Activated CD8-positive, alpha-beta memory T cell treated with anti-CD3 and anti-CD28 coated beads, Interleukin-2, amount 10 ng/mL, durations not matched to agents 7 days and 5 days (primary cell): ENCODE data around the gene ITGB2. TPM values are rescaled to one million over a fixed set of nuclear protein-coding genes. Genes with fewer than 3 reads are reported as not detected.
"Not testable (repeated sequence)": the region's sequence is repeated elsewhere in the genome, so short reads cannot be mapped to it uniquely, and the experiment has no call there.

Source experiments
- ATAC-seq: fragments of 150-1000 bp; cut with Tn5 transposase; one replicate; pipeline ENCODE4 v1.10.0; 2021; ENCODE audit warnings: moderate library complexity
- CTCF ChIA-PET: fragments of 350-600 bp; sonication (Branson Sonifier 250); formaldehyde crosslinking; loops from one replicate; lab custom pipeline; 2021; ENCODE audit warnings: antibody characterized with exemption; lab: Charles Lee
- DNase-seq: peaks from one replicate; pipeline ENCODE4 v3.0.0-alpha.2; 2020
- H3K27ac Mint-ChIP-seq: one replicate; pipeline ENCODE4 v1.8.0; 2021; ENCODE audit warnings: mild to moderate bottlenecking, mixed read lengths
- H3K27me3 Mint-ChIP-seq: one replicate; pipeline ENCODE4 v1.8.0; 2021; ENCODE audit warnings: mixed read lengths
- H3K36me3 Mint-ChIP-seq: one replicate; pipeline ENCODE4 v1.8.0; 2021; ENCODE audit warnings: mild to moderate bottlenecking, mixed read lengths
- H3K4me1 Mint-ChIP-seq: one replicate; pipeline ENCODE4 v1.8.0; 2021; ENCODE audit warnings: mixed read lengths
- H3K4me3 Mint-ChIP-seq: one replicate; pipeline ENCODE4 v1.8.0; 2021; ENCODE audit warnings: mild to moderate bottlenecking, moderate library complexity, mixed read lengths
- H3K9me3 Mint-ChIP-seq: one replicate; pipeline ENCODE4 v1.8.0; 2022; ENCODE audit warnings: low read depth, mixed read lengths
- total RNA-seq, 2 experiments: library from RNA; stranded (reverse); gene quantifications; one replicate each; pipeline ENCODE4 v1.2.3, GENCODE V29; 2021

The ITGB2 gene
- total RNA-seq, 2 experiments from 2014 or later = 336 to 372 TPM

GRCh38 chr21:44914176-44914874, 6.4 kb downstream of the ITGB2 start:
- DNase-seq (peak; percentile 93), ATAC-seq (peak; percentile 71)
- Mint-ChIP-seq H3K9me3 (no peaks in the 10 kb centered on the region), H3K4me1 (peaks cover 75% of the 10 kb centered on the region), H3K36me3 (peaks cover 34% of the 10 kb centered on the region), H3K4me3 (peak overlapping the region; percentile 67), H3K27ac (peak overlapping the region; percentile 88), H3K27me3 (no peaks in the 10 kb centered on the region)
- CTCF ChIA-PET = interaction anchor here (1.3 to 11.1 kb wide), 6 partner anchors 16 to 121 kb away, joined by 3 to 185 read pairs (median 5); partner anchors contain the start of genes SLX9 and UBE2G2

- ATAC-seq = peak; percentile 26
- H3K36me3 Mint-ChIP-seq = peaks cover 36% of the 10 kb centered on the region
- DNase-seq = no peak
Measured at GRCh38 chr21:44913425-44914175, 7.1 kb downstream of the ITGB2 start.

GRCh38 chr21:44912506-44913412, 7.9 kb downstream of the ITGB2 start:
- H3K9me3 Mint-ChIP-seq, ATAC-seq, H3K27me3 Mint-ChIP-seq, DNase-seq: not testable (repeated sequence)
- peak overlapping the region; percentile 67 for H3K4me3 Mint-ChIP-seq
- CTCF ChIA-PET = interaction anchor here (1.1 to 11.1 kb wide), 4 partner anchors 17 to 112 kb away, joined by 3 to 185 read pairs (median 38); partner anchors contain the start of gene UBE2G2
- H3K4me1 Mint-ChIP-seq = peaks cover 66% of the 10 kb centered on the region
- peaks cover 34% of the 10 kb centered on the region for H3K36me3 Mint-ChIP-seq
- H3K27ac Mint-ChIP-seq = peak overlapping the region; percentile 88

More at GRCh38 chr21:44913425-44914175, 7.1 kb downstream of the ITGB2 start:
- no peaks in the 10 kb centered on the region for H3K9me3 Mint-ChIP-seq
- H3K27me3 Mint-ChIP-seq = no peaks in the 10 kb centered on the region
- H3K4me3 Mint-ChIP-seq = peak overlapping the region; percentile 67
- peak overlapping the region; percentile 88 for H3K27ac Mint-ChIP-seq
- H3K4me1 Mint-ChIP-seq = peaks cover 73% of the 10 kb centered on the region
- CTCF ChIA-PET = interaction anchor here (1.3 to 11.1 kb wide), 5 partner anchors 16 to 113 kb away, joined by 3 to 185 read pairs (median 5); partner anchors contain the start of genes SLX9 and UBE2G2

GRCh38 chr21:44912158-44912473, 8.6 kb downstream of the ITGB2 start:
- no peaks in the 10 kb centered on the region for H3K27me3 Mint-ChIP-seq
- H3K4me3 Mint-ChIP-seq = peak overlapping the region; percentile 42
- H3K36me3 Mint-ChIP-seq = peaks cover 28% of the 10 kb centered on the region
- DNase-seq (no peak), ATAC-seq (no peak)
- H3K27ac Mint-ChIP-seq = peak overlapping the region; percentile 83
- H3K4me1 Mint-ChIP-seq = peaks cover 60% of the 10 kb centered on the region
- no peaks in the 10 kb centered on the region for H3K9me3 Mint-ChIP-seq
- CTCF ChIA-PET = interaction anchor here (1.1 to 11.1 kb wide), 5 partner anchors 12 to 111 kb away, joined by 3 to 185 read pairs (median 7); partner anchors contain the start of gene UBE2G2

- peak overlapping the region; percentile 42 for H3K4me3 Mint-ChIP-seq
- H3K4me1 Mint-ChIP-seq = peaks cover 55% of the 10 kb centered on the region
- no peaks in the 10 kb centered on the region for H3K9me3 Mint-ChIP-seq
- CTCF ChIA-PET = interaction anchor here (0.9 to 11.1 kb wide), 5 partner anchors 11 to 111 kb away, joined by 3 to 185 read pairs (median 7); partner anchors contain the start of gene UBE2G2
- H3K36me3 Mint-ChIP-seq = peaks cover 24% of the 10 kb centered on the region
- peak; percentile 79 for DNase-seq
- peak overlapping the region; percentile 83 for H3K27ac Mint-ChIP-seq
- peak; percentile 60 for ATAC-seq
- no peaks in the 10 kb centered on the region for H3K27me3 Mint-ChIP-seq
Measured at GRCh38 chr21:44911384-44912157, 9.1 kb downstream of the ITGB2 start.

- Mint-ChIP-seq H3K36me3 (peaks cover 26% of the 10 kb centered on the region), H3K27ac (peak overlapping the region; percentile 83), H3K4me3 (peak overlapping the region; percentile 42), H3K4me1 (peaks cover 52% of the 10 kb centered on the region), H3K27me3 (no peaks in the 10 kb centered on the region), H3K9me3 (no peaks in the 10 kb centered on the region)
- CTCF ChIA-PET = interaction anchor here (0.9 to 11.1 kb wide), 5 partner anchors 10 to 110 kb away, joined by 3 to 185 read pairs (median 7); partner anchors contain the start of gene UBE2G2
- ATAC-seq (no peak), DNase-seq (no peak)
Measured at GRCh38 chr21:44911068-44911383, 9.7 kb downstream of the ITGB2 start.

GRCh38 chr21:44910229-44911067, 10.3 kb downstream of the ITGB2 start:
- Mint-ChIP-seq H3K4me3 (peak overlapping the region; percentile 42), H3K4me1 (peaks cover 47% of the 10 kb centered on the region), H3K9me3 (no peaks in the 10 kb centered on the region), H3K36me3 (peaks cover 25% of the 10 kb centered on the region), H3K27me3 (no peaks in the 10 kb centered on the region), H3K27ac (peak overlapping the region; percentile 83)
- DNase-seq = no peak
- no peak for ATAC-seq
- CTCF ChIA-PET = interaction anchor here (2.0 to 11.1 kb wide), 3 partner anchors 15 to 110 kb away, joined by 7 to 185 read pairs (median 69); partner anchors contain the start of gene UBE2G2

- no peaks in the 10 kb centered on the region for H3K27me3 Mint-ChIP-seq
- ATAC-seq (no peak), DNase-seq (no peak)
- no peak overlapping the region for H3K4me3 Mint-ChIP-seq
- H3K36me3 Mint-ChIP-seq = peaks cover 23% of the 10 kb centered on the region
- H3K4me1 Mint-ChIP-seq = peaks cover 40% of the 10 kb centered on the region
- H3K27ac Mint-ChIP-seq = peak overlapping the region; percentile 25
- CTCF ChIA-PET = interaction anchor here (9.8 kb wide), 1 partner anchor 14 kb away, joined by 69 read pairs; no protein-coding TSS in a partner anchor
- H3K9me3 Mint-ChIP-seq = no peaks in the 10 kb centered on the region
Measured at GRCh38 chr21:44909719-44910118, 11.0 kb downstream of the ITGB2 start.

- peaks cover 26% of the 10 kb centered on the region for H3K36me3 Mint-ChIP-seq
- H3K4me3 Mint-ChIP-seq = no peak overlapping the region
- no peaks in the 10 kb centered on the region for H3K9me3 Mint-ChIP-seq
- no peak overlapping the region for H3K27ac Mint-ChIP-seq
- H3K4me1 Mint-ChIP-seq = peaks cover 35% of the 10 kb centered on the region
- no peak for ATAC-seq
- H3K27me3 Mint-ChIP-seq = no peaks in the 10 kb centered on the region
- CTCF ChIA-PET = interaction anchor here (9.8 kb wide), 1 partner anchor 14 kb away, joined by 69 read pairs; no protein-coding TSS in a partner anchor
- no peak for DNase-seq
Measured at GRCh38 chr21:44908908-44909307, 11.8 kb downstream of the ITGB2 start.

- Mint-ChIP-seq H3K27me3 (no peaks in the 10 kb centered on the region), H3K4me1 (peaks cover 29% of the 10 kb centered on the region), H3K9me3 (no peaks in the 10 kb centered on the region), H3K27ac (no peak overlapping the region), H3K4me3 (no peak overlapping the region), H3K36me3 (peaks cover 33% of the 10 kb centered on the region)
- no peak for ATAC-seq
- CTCF ChIA-PET = interaction anchor here (1.0 to 9.8 kb wide), 2 partner anchors 13 to 24 kb away, joined by 5 to 69 read pairs; no protein-coding TSS in a partner anchor
- no peak for DNase-seq
Measured at GRCh38 chr21:44907966-44908895, 12.5 kb downstream of the ITGB2 start.
